BE2C (cell line): ENCODE measurements around the gene TTI1.

ENCODE experiments used
- DNase-seq: peaks from one replicate; pipeline ENCODE4 v3.0.0-alpha.2; 2020
- H3K27me3 ChIP-seq: fragments of 250-450 bp; sonication (Bioruptor Pico); 2 replicates; pipeline ENCODE4 v1.5.1; 2020; ENCODE audit warnings: mild to moderate bottlenecking
- H3K36me3 ChIP-seq: fragments of 250-450 bp; sonication (Bioruptor Pico); 2 replicates; pipeline ENCODE4 v1.5.1; 2020; ENCODE audit warnings: mild to moderate bottlenecking
- H3K4me1 ChIP-seq: fragments of 250-450 bp; sonication (Bioruptor Pico); 2 replicates; pipeline ENCODE4 v1.5.1; 2020
- H3K4me3 ChIP-seq: 2 replicates; pipeline ENCODE4 v1.5.1; 2011; ENCODE audit warnings: low read depth, low read length
- H3K9me3 ChIP-seq: fragments of 250-450 bp; sonication (Bioruptor Pico); 2 replicates; pipeline ENCODE4 v1.5.1; 2020
- TF ChIP-seq, protein P1 (sequence below): IDR thresholded peaks from 2 replicates; pipeline ENCODE4 v1.5.1; 2012; ENCODE audit warnings: mild to moderate bottlenecking, low read depth, low read length

TTI1 gene

DNA sequence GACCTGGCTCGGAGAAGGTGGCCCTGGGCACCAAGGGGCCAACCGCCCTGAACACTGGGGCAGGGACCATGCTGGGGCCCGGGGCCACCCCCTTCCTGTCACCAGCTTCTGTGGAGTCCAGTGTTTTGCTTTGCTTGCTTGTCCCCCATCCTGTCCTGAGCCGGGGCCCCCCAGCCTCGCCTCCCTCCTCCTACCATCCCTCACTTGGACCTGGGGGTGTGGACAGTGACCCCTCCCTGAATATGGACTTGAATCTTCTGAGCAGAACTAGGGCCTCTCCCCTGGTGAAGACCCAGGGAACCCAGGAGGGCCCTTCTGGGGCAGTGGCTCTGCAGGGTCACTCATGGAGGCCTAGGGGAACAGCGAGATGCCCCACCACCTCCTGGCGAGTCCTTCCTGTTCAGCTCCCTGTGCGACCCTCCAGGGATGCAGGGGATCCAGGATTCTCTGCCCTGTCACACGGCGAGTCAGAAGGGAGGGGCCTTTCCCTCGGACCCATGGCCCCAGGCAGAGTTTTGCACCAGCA lies 88.7 kb downstream of the TTI1 start:
- no peaks in the 10 kb centered on the region for H3K36me3 ChIP-seq
- no peaks in the 10 kb centered on the region for H3K4me1 ChIP-seq
- no peaks in the 10 kb centered on the region for H3K9me3 ChIP-seq
- H3K27me3 ChIP-seq = no peaks in the 10 kb centered on the region
- TF ChIP-seq, protein P1, sequence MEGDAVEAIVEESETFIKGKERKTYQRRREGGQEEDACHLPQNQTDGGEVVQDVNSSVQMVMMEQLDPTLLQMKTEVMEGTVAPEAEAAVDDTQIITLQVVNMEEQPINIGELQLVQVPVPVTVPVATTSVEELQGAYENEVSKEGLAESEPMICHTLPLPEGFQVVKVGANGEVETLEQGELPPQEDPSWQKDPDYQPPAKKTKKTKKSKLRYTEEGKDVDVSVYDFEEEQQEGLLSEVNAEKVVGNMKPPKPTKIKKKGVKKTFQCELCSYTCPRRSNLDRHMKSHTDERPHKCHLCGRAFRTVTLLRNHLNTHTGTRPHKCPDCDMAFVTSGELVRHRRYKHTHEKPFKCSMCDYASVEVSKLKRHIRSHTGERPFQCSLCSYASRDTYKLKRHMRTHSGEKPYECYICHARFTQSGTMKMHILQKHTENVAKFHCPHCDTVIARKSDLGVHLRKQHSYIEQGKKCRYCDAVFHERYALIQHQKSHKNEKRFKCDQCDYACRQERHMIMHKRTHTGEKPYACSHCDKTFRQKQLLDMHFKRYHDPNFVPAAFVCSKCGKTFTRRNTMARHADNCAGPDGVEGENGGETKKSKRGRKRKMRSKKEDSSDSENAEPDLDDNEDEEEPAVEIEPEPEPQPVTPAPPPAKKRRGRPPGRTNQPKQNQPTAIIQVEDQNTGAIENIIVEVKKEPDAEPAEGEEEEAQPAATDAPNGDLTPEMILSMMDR = no peak
- DNase-seq = no peak
- H3K4me3 ChIP-seq = no peak overlapping the region

DNA sequence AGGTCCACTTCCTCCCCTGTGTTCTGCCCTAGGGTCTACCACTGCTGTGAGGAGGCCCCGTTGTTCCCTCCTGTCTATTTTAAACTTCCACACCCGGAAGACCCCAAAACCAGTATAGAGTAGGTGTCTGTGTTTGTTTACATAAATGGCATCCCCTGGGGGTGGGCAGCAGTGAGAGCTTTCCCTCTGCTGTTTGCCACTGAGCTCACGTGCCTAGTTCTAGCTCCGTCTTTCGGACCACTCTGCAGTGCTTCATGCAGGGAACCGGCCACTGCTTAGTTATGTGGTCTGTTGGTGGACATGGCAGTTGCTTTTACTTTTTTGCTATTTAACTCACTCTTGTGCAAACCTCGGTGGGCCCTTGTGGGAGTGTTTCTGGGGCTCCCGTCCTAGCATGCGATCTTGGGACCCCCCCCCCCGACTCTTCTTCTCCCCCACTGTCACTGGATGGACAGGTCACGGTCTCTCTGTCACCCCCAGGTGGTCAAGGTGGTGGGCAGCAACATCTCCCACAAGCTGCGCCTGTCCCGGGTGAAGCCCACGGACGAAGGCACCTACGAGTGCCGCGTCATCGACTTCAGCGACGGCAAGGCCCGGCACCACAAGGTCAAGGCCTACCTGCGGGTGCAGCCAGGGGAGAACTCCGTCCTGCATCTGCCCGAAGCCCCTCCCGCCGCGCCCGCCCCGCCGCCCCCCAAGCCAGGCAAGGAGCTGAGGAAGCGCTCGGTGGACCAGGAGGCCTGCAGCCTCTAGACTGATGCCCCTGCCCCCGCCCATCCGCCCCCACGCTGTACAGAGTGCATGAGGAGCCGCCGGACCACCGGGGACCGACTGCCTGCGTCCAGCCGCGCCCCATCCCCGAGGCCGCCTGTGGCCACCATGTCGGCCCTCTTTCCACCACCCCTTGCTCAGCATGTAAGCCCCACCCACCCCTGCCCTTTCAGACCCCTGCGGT lies 89.5 kb downstream of the TTI1 start:
- TF ChIP-seq, protein P1 = peak; percentile 18
- Histone ChIP-seq H3K9me3 (no peaks in the 10 kb centered on the region), H3K4me3 (no peak overlapping the region), H3K27me3 (no peaks in the 10 kb centered on the region), H3K4me1 (no peaks in the 10 kb centered on the region), H3K36me3 (no peaks in the 10 kb centered on the region)
- DNase-seq = no peak

DNA sequence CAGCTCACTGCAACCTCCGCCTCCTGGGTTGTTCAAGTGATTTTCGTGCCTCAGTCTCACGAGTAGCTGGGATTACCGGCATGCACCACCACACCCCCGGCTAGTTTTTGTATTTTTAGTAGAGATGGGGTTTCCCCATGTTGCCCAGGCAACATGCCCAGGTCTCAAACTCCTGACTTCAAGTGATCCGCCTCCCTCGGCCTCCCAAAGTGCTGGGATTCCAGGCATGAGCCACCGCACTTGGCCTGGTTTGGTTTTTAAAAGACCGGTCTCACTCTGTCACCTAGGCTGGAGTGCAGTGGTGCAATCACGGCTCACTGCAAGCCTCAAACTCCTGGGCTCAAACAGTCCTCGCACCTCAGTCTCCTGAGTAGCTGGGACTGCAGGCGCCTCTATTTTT lies 90.2 kb downstream of the TTI1 start:
- no peaks in the 10 kb centered on the region for H3K4me1 ChIP-seq
- TF ChIP-seq, protein P1 = no peak
- DNase-seq = no peak
- no peaks in the 10 kb centered on the region for H3K9me3 ChIP-seq
- no peaks in the 10 kb centered on the region for H3K36me3 ChIP-seq
- no peaks in the 10 kb centered on the region for H3K27me3 ChIP-seq
- H3K4me3 ChIP-seq = no peak overlapping the region

DNA sequence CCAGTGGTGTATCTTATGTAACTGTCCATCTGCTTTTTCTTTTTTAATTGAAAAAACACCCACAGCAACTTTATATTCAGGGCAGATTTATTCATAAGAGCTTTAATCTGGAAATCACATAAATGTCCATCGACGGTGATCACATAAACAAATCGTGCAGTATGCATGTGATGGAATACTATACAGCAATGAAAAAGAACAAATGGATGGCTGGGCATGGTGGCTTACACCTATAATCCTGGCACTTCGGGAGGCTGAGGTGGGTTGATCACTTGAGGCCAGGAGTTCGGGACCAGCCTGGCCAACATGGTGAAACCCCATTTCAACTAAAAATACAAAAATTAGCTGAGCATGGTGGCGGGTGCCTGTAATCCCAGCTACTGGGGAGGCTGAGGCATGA lies 91.3 kb downstream of the TTI1 start:
- TF ChIP-seq, protein P1 = no peak
- Histone ChIP-seq H3K27me3 (no peaks in the 10 kb centered on the region), H3K9me3 (no peaks in the 10 kb centered on the region), H3K4me3 (no peak overlapping the region), H3K36me3 (no peaks in the 10 kb centered on the region), H3K4me1 (no peaks in the 10 kb centered on the region)
- DNase-seq = no peak

DNA sequence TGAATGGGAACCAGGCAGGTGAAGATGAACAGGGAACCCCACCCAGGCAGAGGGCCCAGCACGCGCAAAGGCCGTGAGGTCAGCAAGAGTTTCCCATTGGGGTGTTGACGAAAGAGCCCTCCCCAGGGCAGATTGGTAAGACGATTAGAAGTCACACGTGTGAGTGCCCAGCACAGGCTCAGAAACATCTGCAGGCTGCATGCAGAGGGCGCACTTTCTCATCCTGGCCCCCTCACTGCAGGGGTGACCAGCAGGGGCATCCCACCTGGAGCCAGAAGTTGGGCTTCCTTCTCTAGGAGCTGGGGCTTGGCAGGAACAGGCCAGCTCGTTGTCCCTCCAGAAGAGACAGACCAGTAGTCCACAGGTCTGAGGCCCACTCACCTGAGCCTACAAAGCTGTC lies 91.9 kb downstream of the TTI1 start:
- Histone ChIP-seq H3K36me3 (no peaks in the 10 kb centered on the region), H3K4me1 (no peaks in the 10 kb centered on the region), H3K4me3 (no peak overlapping the region), H3K9me3 (no peaks in the 10 kb centered on the region), H3K27me3 (no peaks in the 10 kb centered on the region)
- no peak for DNase-seq
- TF ChIP-seq, protein P1 = peak; percentile 49

DNA sequence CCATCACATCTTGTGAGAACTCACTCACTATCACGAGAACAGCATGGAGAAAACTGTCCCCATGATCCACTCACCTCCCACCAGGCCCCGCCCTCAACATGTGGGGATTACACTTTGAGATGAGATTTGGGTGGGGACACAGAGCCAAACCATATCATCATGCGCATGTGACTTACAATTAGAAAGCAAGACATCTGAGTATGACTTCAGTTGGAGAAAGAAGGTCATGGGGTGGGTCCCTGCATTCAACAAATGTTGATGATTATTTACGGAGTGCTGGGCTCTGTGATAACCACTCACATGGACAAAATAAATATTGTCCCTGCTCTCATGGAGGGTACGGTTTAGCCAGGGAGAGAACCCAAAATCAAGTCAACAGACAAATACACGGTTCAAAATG lies 92.4 kb downstream of the TTI1 start:
- H3K4me3 ChIP-seq = no peak overlapping the region
- TF ChIP-seq, protein P1 = no peak

More for the DNA sequence above, 92.4 kb downstream of the TTI1 start:
- Histone ChIP-seq H3K4me1 (no peaks in the 10 kb centered on the region), H3K36me3 (no peaks in the 10 kb centered on the region), H3K27me3 (no peaks in the 10 kb centered on the region), H3K9me3 (no peaks in the 10 kb centered on the region)
- DNase-seq = no peak
